Suprapubic skin (tissue), 4 donors: ENCODE measurements around the gene ZNF664. TPM values are rescaled to one million over a fixed set of nuclear protein-coding genes. Genes with fewer than 3 reads are reported as not detected.

Source experiments
- DNase-seq, 2 donors: peaks; one replicate each; pipeline ENCODE4 v3.0.0-alpha.2; 2019; ENCODE audit warnings: low spot score in 2 of 2
- H3K27ac ChIP-seq: fragments of 200-600 bp; sonication (generic); one replicate; pipeline ENCODE4 v1.5.1; 2019
- H3K27me3 ChIP-seq: fragments of 200-600 bp; sonication (generic); one replicate; pipeline ENCODE4 v1.5.1; 2019
- H3K36me3 ChIP-seq: fragments of 200-600 bp; sonication (generic); one replicate; pipeline ENCODE4 v1.5.1; 2019
- H3K4me1 ChIP-seq: fragments of 200-600 bp; sonication (generic); one replicate; pipeline ENCODE4 v1.5.1; 2019
- H3K4me3 ChIP-seq: fragments of 200-600 bp; sonication (generic); one replicate; pipeline ENCODE4 v1.5.1; 2019; ENCODE audit warnings: mild to moderate bottlenecking
- H3K9me3 ChIP-seq: fragments of 200-600 bp; sonication (generic); one replicate; pipeline ENCODE4 v1.5.1; 2019
- CTCF ChIP-seq, 2 donors: fragments of 200-600 bp in 1 of 2; fragments of 450-650 bp in 1 of 2; sonication (generic) in 1 of 2; IDR thresholded peaks; one replicate each; pipeline ENCODE4 v1.5.1; 2016 to 2019; ENCODE audit warnings: antibody characterized with exemption in 2 of 2, mild to moderate bottlenecking in 1 of 2, moderate library complexity in 1 of 2
- EP300 ChIP-seq: sonication (generic); formaldehyde crosslinking; IDR thresholded peaks from one replicate; pipeline ENCODE4 v1.6.1; 2017; ENCODE audit warnings: antibody characterized with exemption
- POLR2A ChIP-seq, 2 donors: fragments of 450-650 bp; IDR thresholded peaks; one replicate each; pipeline ENCODE4 v1.6.1; 2017; ENCODE audit warnings: antibody characterized with exemption in 2 of 2, mild to moderate bottlenecking in 2 of 2, moderate library complexity in 2 of 2
- POLR2AphosphoS5 ChIP-seq, 3 donors: sonication (generic); formaldehyde crosslinking; IDR thresholded peaks; one replicate each; pipeline ENCODE4 v1.6.1; 2017; ENCODE audit warnings: antibody characterized with exemption in 3 of 3
- WGBS: methylation state at CpG from one replicate; pipeline ENCODE4 v1.1.5; 2018; 5-methylcytosine and 5-hydroxymethylcytosine counted together
- total RNA-seq, 4 donors: library from RNA; depleted of rRNA; stranded (reverse); fragments of >200 nt; gene quantifications; one replicate each; pipeline ENCODE4 v1.1.0, GENCODE V29; 2016

Gene ZNF664
- total RNA-seq, 4 donors from 2014 or later = 29.6 to 39.6 (median 32.8) TPM

- TF ChIP-seq POLR2A (IDR thresholded peaks at IDR 0.05) = no peak
- TF ChIP-seq CTCF (IDR thresholded peaks at IDR 0.05) = no peak
- TF ChIP-seq EP300 = no peak
- TF ChIP-seq POLR2AphosphoS5 (IDR thresholded peaks at IDR 0.05) = no peak
- Histone ChIP-seq H3K4me3 (no peak overlapping the region), H3K27ac (no peak overlapping the region), H3K9me3 (no peaks in the 10 kb centered on the region), H3K27me3 (no peaks in the 10 kb centered on the region), H3K4me1 (no peaks in the 10 kb centered on the region), H3K36me3 (peaks cover 3% of the 10 kb centered on the region)
- 93% methylated on average over 8 of the region's 9 CpGs for WGBS
- no peak for DNase-seq
Observed at GRCh38 chr12:123929946-123930583, 43.0 kb upstream of the ZNF664 start.

GRCh38 chr12:123931686-123932321 is 41.2 kb upstream of the ZNF664 start:
- Histone ChIP-seq H3K9me3 (no peaks in the 10 kb centered on the region), H3K4me3 (no peak overlapping the region), H3K36me3 (peaks cover 12% of the 10 kb centered on the region), H3K27ac (no peak overlapping the region), H3K27me3 (no peaks in the 10 kb centered on the region), H3K4me1 (no peaks in the 10 kb centered on the region)
- no peak for DNase-seq
- no peak for TF ChIP-seq EP300
- TF ChIP-seq POLR2A (IDR thresholded peaks at IDR 0.05) = no peak
- TF ChIP-seq POLR2AphosphoS5 (IDR thresholded peaks at IDR 0.05) = no peak
- TF ChIP-seq CTCF (IDR thresholded peaks at IDR 0.05) = no peak
- 79% methylated on average over 13 of the region's 14 CpGs for WGBS

- H3K4me3 ChIP-seq = no peak overlapping the region
- WGBS = 96% methylated on average over 13 of the region's 14 CpGs
- no peaks in the 10 kb centered on the region for H3K27me3 ChIP-seq
- H3K27ac ChIP-seq = no peak overlapping the region
- peaks cover 22% of the 10 kb centered on the region for H3K36me3 ChIP-seq
- H3K9me3 ChIP-seq = no peaks in the 10 kb centered on the region
- no peaks in the 10 kb centered on the region for H3K4me1 ChIP-seq
- TF ChIP-seq POLR2A (IDR thresholded peaks at IDR 0.05) (no peak), EP300 (no peak), CTCF (IDR thresholded peaks at IDR 0.05) (no peak), POLR2AphosphoS5 (IDR thresholded peaks at IDR 0.05) (no peak)
- no peak for DNase-seq
Observed at GRCh38 chr12:123933214-123933613, 39.8 kb upstream of the ZNF664 start.

- no peaks in the 10 kb centered on the region for H3K4me1 ChIP-seq
- no peaks in the 10 kb centered on the region for H3K27me3 ChIP-seq
- DNase-seq = no peak
- no peak overlapping the region for H3K4me3 ChIP-seq
- peaks cover 22% of the 10 kb centered on the region for H3K36me3 ChIP-seq
- no peak overlapping the region for H3K27ac ChIP-seq
- TF ChIP-seq EP300 = no peak
- 82% methylated on average over 6 of the region's 11 CpGs for WGBS
- H3K9me3 ChIP-seq = no peaks in the 10 kb centered on the region
Observed at GRCh38 chr12:123934016-123934620, 38.9 kb upstream of the ZNF664 start.

- no peak overlapping the region for H3K27ac ChIP-seq
- no peak overlapping the region for H3K4me3 ChIP-seq
- no peaks in the 10 kb centered on the region for H3K4me1 ChIP-seq
- no peaks in the 10 kb centered on the region for H3K27me3 ChIP-seq
- TF ChIP-seq EP300 (no peak), CTCF (IDR thresholded peaks at IDR 0.05) (no peak), POLR2A (IDR thresholded peaks at IDR 0.05) (no peak), POLR2AphosphoS5 (IDR thresholded peaks at IDR 0.05) (no peak)
- DNase-seq = no peak
- H3K36me3 ChIP-seq = peaks cover 25% of the 10 kb centered on the region
- no peaks in the 10 kb centered on the region for H3K9me3 ChIP-seq
- WGBS = 84% methylated on average over 9 of the region's 9 CpGs
Observed at GRCh38 chr12:123934829-123935228, 38.2 kb upstream of the ZNF664 start.
